ENCODE measurements around the gene PFKL.

- TF ChIP-seq CREB1 (CRISPR knock-in tag; IDR thresholded peaks at IDR 0.05; ENCODE audit: low read depth) (no peak), EZH2 (IDR thresholded peaks at IDR 0.05; ENCODE audit: low read depth, unreplicated experiment) (no peak), CTCF (conservative IDR thresholded peaks at IDR 0.05; ENCODE audit: low read depth in 2 of 2) (peak in 1 of 2 experiments; percentile 32; a peak in 2 of 4 replicates), EZH2phosphoT487 (IDR thresholded peaks at IDR 0.05; ENCODE audit: unreplicated experiment) (no peak), POLR2AphosphoS5 (IDR thresholded peaks at IDR 0.05; ENCODE audit: low read depth) (no peak)
Measured at GRCh38 chr21:44360159-44360558, 60.3 kb downstream of the PFKL start.
